ENCODE results near the gene M1AP.

DNA sequence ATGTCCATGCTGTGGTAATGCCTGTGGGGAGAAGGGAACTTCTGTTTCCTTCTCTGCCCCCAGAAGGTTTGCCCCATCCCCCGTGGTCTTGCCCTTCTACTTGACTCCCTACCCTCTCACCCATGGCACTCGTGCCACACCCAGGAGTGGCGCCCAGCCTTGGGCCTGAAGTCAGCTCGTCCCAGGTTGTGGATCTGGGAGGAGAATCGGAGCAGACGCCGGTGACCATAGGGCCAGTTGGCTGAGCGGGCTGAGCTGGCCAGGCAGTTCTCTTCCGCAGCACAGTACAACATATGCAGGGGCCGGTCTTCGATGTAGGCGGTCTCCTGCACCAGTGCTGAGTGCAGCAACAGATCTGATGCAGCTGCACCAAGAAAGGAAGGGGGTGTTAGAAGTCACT lies 113.7 kb downstream of the M1AP start:
- TF ChIP-seq, protein P1, sequence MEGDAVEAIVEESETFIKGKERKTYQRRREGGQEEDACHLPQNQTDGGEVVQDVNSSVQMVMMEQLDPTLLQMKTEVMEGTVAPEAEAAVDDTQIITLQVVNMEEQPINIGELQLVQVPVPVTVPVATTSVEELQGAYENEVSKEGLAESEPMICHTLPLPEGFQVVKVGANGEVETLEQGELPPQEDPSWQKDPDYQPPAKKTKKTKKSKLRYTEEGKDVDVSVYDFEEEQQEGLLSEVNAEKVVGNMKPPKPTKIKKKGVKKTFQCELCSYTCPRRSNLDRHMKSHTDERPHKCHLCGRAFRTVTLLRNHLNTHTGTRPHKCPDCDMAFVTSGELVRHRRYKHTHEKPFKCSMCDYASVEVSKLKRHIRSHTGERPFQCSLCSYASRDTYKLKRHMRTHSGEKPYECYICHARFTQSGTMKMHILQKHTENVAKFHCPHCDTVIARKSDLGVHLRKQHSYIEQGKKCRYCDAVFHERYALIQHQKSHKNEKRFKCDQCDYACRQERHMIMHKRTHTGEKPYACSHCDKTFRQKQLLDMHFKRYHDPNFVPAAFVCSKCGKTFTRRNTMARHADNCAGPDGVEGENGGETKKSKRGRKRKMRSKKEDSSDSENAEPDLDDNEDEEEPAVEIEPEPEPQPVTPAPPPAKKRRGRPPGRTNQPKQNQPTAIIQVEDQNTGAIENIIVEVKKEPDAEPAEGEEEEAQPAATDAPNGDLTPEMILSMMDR (IDR thresholded peaks at IDR 0.05; ENCODE audit: insufficient read depth, low read depth, low read length) = no peak
- no peak for TF ChIP-seq EZH2 (IDR thresholded peaks at IDR 0.05; ENCODE audit: insufficient read depth, low read length)

Data from astrocyte (in vitro differentiated cells and primary cell).